GM11168 (cell line): ENCODE data around the gene RAPGEF6.

Experiments
- in situ Hi-C: fragments of 300-500 bp; cut with MboI; formaldehyde crosslinking; loops from one replicate; pipeline ENCODE4 v1.12.0; 2022; ENCODE audit warnings: low sequenced_read_pairs; ENCODE audit not compliant: unreplicated experiment

The RAPGEF6 gene

GRCh38 chr5:131378721-131379541, 256.1 kb downstream of the RAPGEF6 start:
- in situ Hi-C loops: loop anchor here (10.0 kb wide), 1 partner anchor 104 kb away; no protein-coding TSS in a partner anchor

DNA sequence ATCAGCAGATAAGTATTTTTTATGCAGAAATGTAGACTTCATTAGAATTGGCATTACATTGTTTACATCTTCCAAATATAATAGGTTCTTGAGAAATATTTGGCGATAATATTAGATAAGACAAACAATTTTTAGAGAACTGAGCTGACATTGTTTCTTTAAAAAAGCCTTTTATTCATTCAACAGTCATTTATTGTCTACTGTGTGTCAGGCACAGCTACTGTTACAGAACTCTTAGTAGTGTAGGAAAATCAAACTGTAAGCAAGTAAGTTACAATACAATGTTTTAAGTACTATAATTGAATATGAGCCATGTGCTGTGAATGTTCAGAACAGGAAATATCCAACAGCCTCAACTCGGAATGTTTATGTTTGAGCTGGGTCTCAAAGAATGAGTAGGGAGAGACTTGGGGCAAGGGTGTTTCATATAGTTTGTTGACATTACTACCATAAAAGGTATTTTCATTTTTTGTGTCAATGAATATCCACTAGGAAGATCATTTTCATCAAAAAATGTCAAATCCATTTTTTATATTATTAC, 257.2 kb downstream of the RAPGEF6 start:
- in situ Hi-C loops: loop anchor here (10.0 kb wide), 1 partner anchor 103 kb away; no protein-coding TSS in a partner anchor

GRCh38 chr5:131377346-131377745, 257.7 kb downstream of the RAPGEF6 start:
- in situ Hi-C loops: loop anchor here (10.0 kb wide), 1 partner anchor 103 kb away; no protein-coding TSS in a partner anchor

DNA sequence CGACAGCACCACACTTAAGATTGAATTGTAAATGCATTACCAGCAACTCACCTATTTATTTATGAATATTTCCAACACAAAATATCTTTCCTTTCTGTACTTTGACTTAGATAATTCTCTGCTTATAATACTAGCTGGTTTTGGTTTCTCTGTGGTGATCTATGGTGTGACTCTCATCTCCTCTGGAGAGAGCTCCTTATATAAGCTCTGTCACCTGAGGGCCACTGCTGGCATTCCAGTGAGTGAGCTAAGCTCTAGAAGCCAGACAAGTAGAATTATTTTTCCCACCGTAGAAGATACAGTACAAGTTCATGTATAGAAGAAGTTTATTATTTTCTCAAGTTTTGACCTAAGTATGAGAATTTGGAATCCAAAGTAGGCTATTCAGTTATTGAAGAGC, 259.7 kb downstream of the RAPGEF6 start:
- in situ Hi-C loops: loop anchor here (10.0 kb wide), 1 partner anchor 101 kb away; no protein-coding TSS in a partner anchor
